ENCODE measurements around the gene SIRPG.

SIRPG gene

DNA sequence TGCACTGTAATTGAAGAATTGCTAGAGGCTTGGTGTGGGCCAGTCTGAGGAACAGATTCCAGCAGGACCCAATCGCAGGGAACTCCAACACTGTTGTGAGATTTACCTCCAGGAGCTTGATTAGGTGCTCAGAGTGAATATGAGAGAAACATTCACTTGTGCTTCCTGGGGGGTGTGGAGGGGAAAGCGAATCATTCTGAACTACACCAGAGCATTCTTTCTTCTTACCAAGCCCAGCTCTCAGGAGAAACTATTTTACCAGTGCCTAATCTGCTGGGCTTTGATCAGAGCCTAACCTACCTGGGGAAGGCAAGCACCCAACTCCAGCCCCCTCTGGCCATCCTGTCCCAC, 30.4 kb downstream of the SIRPG start:
- H3K9ac ChIP-seq (ENCODE audit: low read length in 5 of 5): no peak overlapping the region
- no peak overlapping the region for H3K4me3 ChIP-seq (ENCODE audit: low read depth in 1 of 5, low read length in 5 of 5)
- no peak overlapping the region for H3K27ac ChIP-seq (ENCODE audit: low read depth, low read length)
- H3K36me3 ChIP-seq (ENCODE audit: control insufficient read depth in 5 of 5, insufficient read depth in 5 of 5, low read length in 5 of 5): no peaks in the 10 kb centered on the region
- peaks cover 0 to 3% (median 0%) of the 10 kb centered on the region in 5 donors for H3K4me1 ChIP-seq (ENCODE audit: control insufficient read depth in 5 of 5, insufficient read depth in 5 of 5, low read length in 5 of 5)
- H3K27me3 ChIP-seq (ENCODE audit: control insufficient read depth in 5 of 5, insufficient read depth in 4 of 5, low read length in 5 of 5): no peaks in the 10 kb centered on the region
- no peaks in the 10 kb centered on the region for H3K9me3 ChIP-seq (ENCODE audit: control insufficient read depth in 5 of 5, low read length in 5 of 5)

DNA sequence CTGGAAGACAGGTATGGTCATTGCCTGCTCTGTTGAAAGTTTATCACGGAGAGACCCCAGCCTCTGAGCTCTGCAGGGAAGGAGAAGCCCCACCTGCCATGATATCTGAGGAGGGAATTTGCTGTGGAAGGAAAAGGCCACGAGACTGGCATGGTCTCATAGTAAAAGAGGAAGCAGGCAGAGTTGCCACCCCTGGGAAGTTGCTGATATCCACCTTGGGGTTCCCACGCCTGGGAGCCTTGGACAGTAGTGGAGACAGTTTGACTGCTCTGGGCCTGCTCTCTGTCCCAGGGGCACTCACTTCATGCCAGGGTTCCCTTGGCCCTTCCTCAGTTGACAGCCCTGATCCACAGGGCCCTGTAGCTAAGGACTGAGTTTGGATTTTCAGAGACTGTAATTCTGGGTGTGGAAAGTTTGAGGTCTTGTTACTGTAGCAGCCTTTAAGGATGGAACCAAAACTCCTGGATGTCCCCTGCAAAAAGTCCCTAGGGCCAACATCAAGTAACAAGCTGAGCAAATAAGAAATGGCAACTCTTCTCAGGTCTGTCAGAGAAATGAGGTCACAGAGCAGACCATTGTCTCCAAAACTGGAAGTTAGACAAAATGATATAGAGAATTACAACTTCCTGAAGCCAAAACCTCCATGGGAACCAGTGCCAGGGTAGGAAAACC, 30.9 kb downstream of the SIRPG start:
- no peaks in the 10 kb centered on the region for H3K36me3 ChIP-seq (ENCODE audit: control insufficient read depth in 5 of 5, insufficient read depth in 5 of 5, low read length in 5 of 5)
- no peaks in the 10 kb centered on the region for H3K9me3 ChIP-seq (ENCODE audit: control insufficient read depth in 5 of 5, low read length in 5 of 5)
- H3K27ac ChIP-seq (ENCODE audit: low read depth, low read length): no peak overlapping the region
- no peak overlapping the region for H3K9ac ChIP-seq (ENCODE audit: low read length in 5 of 5)
- peaks cover 0 to 3% (median 0%) of the 10 kb centered on the region in 5 donors for H3K4me1 ChIP-seq (ENCODE audit: control insufficient read depth in 5 of 5, insufficient read depth in 5 of 5, low read length in 5 of 5)
- H3K27me3 ChIP-seq (ENCODE audit: control insufficient read depth in 5 of 5, insufficient read depth in 4 of 5, low read length in 5 of 5): no peaks in the 10 kb centered on the region
- H3K4me3 ChIP-seq (ENCODE audit: low read depth in 1 of 5, low read length in 5 of 5): no peak overlapping the region

DNA sequence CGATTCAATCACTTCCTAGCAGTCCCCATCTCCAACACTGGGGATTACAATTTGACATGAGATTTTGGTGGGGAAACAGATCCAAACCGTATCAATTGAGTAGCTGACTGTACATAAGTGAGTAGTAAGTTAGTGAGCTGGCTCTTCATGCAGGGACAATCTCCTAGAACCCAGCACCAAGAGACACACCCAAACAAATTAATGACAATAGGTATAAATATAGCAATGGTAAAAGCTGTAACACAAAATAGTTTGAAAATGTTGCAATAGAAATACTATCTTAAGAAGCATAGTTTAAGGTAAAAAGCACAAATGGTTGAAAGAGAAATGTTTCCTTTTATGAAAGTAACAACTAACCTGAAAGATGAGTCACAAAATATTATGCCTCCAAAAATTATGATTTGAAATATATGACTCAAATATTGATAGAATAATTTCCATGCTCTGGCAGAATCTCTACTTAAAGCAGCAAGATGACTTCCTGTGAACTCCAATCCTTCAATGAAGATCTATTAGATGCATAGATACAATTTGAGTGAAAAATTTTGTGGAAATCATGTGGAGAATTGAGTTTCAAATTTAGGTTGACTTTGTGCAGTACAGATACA, 32.4 kb downstream of the SIRPG start:
- no peaks in the 10 kb centered on the region for H3K9me3 ChIP-seq (ENCODE audit: control insufficient read depth in 5 of 5, low read length in 5 of 5)
- H3K36me3 ChIP-seq (ENCODE audit: control insufficient read depth in 5 of 5, insufficient read depth in 5 of 5, low read length in 5 of 5): no peaks in the 10 kb centered on the region
- no peak overlapping the region for H3K4me3 ChIP-seq (ENCODE audit: low read depth in 1 of 5, low read length in 5 of 5)
- H3K9ac ChIP-seq (ENCODE audit: low read length in 5 of 5): no peak overlapping the region
- no peaks in the 10 kb centered on the region for H3K27me3 ChIP-seq (ENCODE audit: control insufficient read depth in 5 of 5, insufficient read depth in 4 of 5, low read length in 5 of 5)
- H3K4me1 ChIP-seq (ENCODE audit: control insufficient read depth in 5 of 5, insufficient read depth in 5 of 5, low read length in 5 of 5): peaks cover 0 to 6% (median 0%) of the 10 kb centered on the region in 5 donors
- no peak overlapping the region for H3K27ac ChIP-seq (ENCODE audit: low read depth, low read length)

DNA sequence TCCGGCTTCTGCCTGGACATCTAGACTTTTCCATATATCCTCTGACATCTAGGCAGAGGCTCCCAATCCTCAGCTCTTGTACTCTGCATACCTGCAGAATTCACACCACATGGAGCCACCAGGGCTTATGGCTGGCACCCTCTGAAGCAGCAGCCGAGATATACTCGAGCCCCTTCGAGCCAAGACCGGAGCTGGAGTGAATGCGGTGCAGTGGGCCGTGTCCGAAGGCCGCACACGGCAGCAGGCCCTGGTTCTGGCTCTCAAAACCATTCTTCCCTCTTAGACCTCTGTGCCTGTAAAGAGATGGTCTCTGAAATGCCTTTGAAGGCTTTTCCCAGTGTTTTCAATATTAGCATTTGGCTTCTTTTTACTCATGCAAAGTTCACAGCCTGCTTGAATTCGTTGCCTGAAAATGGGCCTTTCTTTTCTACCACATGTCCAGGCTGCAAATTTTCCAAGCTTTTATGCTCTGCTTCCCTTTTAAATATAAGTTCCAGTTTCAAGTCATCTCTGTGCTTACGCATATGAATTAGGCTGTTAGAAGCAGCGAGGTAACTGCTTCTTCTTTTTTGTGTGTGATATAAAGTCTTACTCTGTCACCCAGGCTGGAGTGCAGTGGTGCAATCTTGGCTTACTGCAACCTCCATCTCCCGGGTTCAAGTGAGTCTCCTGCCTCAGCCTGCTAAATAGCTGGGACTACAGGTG, 33.9 kb downstream of the SIRPG start:
- no peaks in the 10 kb centered on the region for H3K36me3 ChIP-seq (ENCODE audit: control insufficient read depth in 5 of 5, insufficient read depth in 5 of 5, low read length in 5 of 5)
- H3K4me3 ChIP-seq (ENCODE audit: low read depth in 1 of 5, low read length in 5 of 5): no peak overlapping the region
- peaks cover 0 to 13% (median 0%) of the 10 kb centered on the region in 5 donors for H3K4me1 ChIP-seq (ENCODE audit: control insufficient read depth in 5 of 5, insufficient read depth in 5 of 5, low read length in 5 of 5)
- H3K9me3 ChIP-seq (ENCODE audit: control insufficient read depth in 5 of 5, low read length in 5 of 5): peaks cover 0 to 8% (median 7%) of the 10 kb centered on the region in 5 donors
- no peak overlapping the region for H3K27ac ChIP-seq (ENCODE audit: low read depth, low read length)
- no peak overlapping the region for H3K9ac ChIP-seq (ENCODE audit: low read length in 5 of 5)
- H3K27me3 ChIP-seq (ENCODE audit: control insufficient read depth in 5 of 5, insufficient read depth in 4 of 5, low read length in 5 of 5): no peaks in the 10 kb centered on the region

DNA sequence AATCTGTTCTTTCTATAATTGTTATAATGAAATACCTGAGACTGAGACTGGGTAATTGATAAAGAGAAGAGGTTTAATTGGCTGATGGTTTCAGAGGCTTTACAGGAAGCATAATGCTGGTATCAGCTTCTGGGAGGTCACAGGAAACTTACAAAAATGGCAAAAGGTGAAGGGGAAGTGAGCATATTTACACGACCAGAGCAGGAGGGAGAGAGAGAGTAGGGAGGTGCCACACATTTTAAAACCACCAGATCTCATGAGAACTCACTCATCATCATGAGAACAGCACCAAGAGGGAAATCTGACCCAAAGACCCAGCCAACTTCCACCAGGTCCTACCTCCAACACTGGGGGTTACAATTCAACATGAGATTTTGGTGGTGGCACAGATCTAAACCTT, 35.1 kb downstream of the SIRPG start:
- H3K27ac ChIP-seq (ENCODE audit: low read depth, low read length): no peak overlapping the region
- no peaks in the 10 kb centered on the region for H3K36me3 ChIP-seq (ENCODE audit: control insufficient read depth in 5 of 5, insufficient read depth in 5 of 5, low read length in 5 of 5)
- peaks cover 0 to 13% (median under 1%) of the 10 kb centered on the region in 5 donors for H3K4me1 ChIP-seq (ENCODE audit: control insufficient read depth in 5 of 5, insufficient read depth in 5 of 5, low read length in 5 of 5)
- peaks cover 0 to 11% (median 8%) of the 10 kb centered on the region in 5 donors for H3K9me3 ChIP-seq (ENCODE audit: control insufficient read depth in 5 of 5, low read length in 5 of 5)
- H3K27me3 ChIP-seq (ENCODE audit: control insufficient read depth in 5 of 5, insufficient read depth in 4 of 5, low read length in 5 of 5): no peaks in the 10 kb centered on the region
- H3K9ac ChIP-seq (ENCODE audit: low read length in 5 of 5): no peak overlapping the region
- H3K4me3 ChIP-seq (ENCODE audit: low read depth in 1 of 5, low read length in 5 of 5): no peak overlapping the region

DNA sequence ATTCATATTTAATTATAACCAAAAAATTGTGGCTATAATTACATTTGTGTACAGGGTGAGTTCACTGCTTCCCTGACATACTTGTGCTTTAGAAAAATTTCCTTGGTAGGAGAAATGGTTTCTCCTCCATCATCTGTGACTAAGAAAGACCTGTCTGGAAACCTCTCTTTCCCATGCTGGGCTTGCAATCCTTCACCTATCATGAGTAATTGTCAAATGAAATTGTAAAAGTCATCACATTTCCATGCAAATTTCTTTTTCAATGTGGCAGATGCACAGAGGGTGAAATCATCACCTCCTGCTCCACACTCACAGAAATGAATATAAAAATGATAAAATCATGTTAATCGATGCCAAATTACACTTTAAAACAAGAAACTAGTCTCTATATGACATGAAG, 36.3 kb downstream of the SIRPG start:
- Histone ChIP-seq H3K4me3 (ENCODE audit: low read depth in 1 of 5, low read length in 5 of 5) (no peak overlapping the region), H3K27ac (ENCODE audit: low read depth, low read length) (no peak overlapping the region)

DNA sequence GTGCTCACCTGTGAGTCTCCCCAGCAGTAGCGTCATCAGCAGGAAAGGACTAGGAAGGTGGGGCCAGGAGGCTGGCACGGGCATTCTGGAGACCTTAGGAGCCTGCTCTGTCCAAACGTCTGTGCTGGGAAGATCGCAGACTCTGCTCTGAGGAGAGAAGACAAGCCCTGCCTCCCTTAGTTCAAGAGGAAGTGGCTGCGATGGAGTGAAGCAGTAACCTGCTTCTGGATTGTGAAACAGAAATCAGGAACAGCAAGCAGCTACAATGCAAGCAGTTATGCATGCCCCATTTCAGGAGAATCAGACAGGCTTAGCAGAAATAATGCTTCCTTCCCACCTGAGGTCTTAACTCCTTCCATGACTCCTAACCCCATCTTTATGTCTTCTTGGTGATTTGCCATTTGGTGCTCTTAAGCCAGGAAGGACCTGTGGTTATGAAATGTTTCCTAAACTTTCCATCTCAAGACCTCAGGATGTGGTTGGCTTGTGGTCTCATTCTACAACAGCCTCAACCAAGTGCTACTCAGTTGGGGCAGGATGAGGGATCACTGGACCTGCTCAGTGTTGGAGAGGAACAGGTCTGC, 37.6 kb downstream of the SIRPG start, which contains the start of gene SIRPB1:
Gene SIRPB1, minus strand, starts transcription at position 149 of the 584 bp plus-strand sequence. Its CDS starts 65 bp downstream, at position 84.
- no peak within 1 kb of the TSS for H3K27ac ChIP-seq (ENCODE audit: low read depth, low read length)
- no peak within 1 kb of the TSS for H3K9ac ChIP-seq (ENCODE audit: low read length in 5 of 5)
- no peaks in the 10 kb centered on the region for H3K36me3 ChIP-seq (ENCODE audit: control insufficient read depth in 5 of 5, insufficient read depth in 5 of 5, low read length in 5 of 5)
- peaks cover 0 to 11% (median 8%) of the 10 kb centered on the region in 5 donors for H3K9me3 ChIP-seq (ENCODE audit: control insufficient read depth in 5 of 5, low read length in 5 of 5)
- H3K4me1 ChIP-seq (ENCODE audit: control insufficient read depth in 5 of 5, insufficient read depth in 5 of 5, low read length in 5 of 5): peaks cover 0 to 11% (median 0%) of the 10 kb centered on the region in 5 donors
- H3K4me3 ChIP-seq (ENCODE audit: low read depth in 1 of 5, low read length in 5 of 5): no peak within 1 kb of the TSS
- H3K27me3 ChIP-seq (ENCODE audit: control insufficient read depth in 5 of 5, insufficient read depth in 4 of 5, low read length in 5 of 5): no peaks in the 10 kb centered on the region

More for the DNA sequence above, 36.3 kb downstream of the SIRPG start:
- H3K27me3 ChIP-seq (ENCODE audit: control insufficient read depth in 5 of 5, insufficient read depth in 4 of 5, low read length in 5 of 5): no peaks in the 10 kb centered on the region
- H3K9ac ChIP-seq (ENCODE audit: low read length in 5 of 5): no peak overlapping the region
- H3K4me1 ChIP-seq (ENCODE audit: control insufficient read depth in 5 of 5, insufficient read depth in 5 of 5, low read length in 5 of 5): peaks cover 0 to 11% (median 0%) of the 10 kb centered on the region in 5 donors
- H3K9me3 ChIP-seq (ENCODE audit: control insufficient read depth in 5 of 5, low read length in 5 of 5): peaks cover 0 to 11% (median 8%) of the 10 kb centered on the region in 5 donors
- H3K36me3 ChIP-seq (ENCODE audit: control insufficient read depth in 5 of 5, insufficient read depth in 5 of 5, low read length in 5 of 5): no peaks in the 10 kb centered on the region

DNA sequence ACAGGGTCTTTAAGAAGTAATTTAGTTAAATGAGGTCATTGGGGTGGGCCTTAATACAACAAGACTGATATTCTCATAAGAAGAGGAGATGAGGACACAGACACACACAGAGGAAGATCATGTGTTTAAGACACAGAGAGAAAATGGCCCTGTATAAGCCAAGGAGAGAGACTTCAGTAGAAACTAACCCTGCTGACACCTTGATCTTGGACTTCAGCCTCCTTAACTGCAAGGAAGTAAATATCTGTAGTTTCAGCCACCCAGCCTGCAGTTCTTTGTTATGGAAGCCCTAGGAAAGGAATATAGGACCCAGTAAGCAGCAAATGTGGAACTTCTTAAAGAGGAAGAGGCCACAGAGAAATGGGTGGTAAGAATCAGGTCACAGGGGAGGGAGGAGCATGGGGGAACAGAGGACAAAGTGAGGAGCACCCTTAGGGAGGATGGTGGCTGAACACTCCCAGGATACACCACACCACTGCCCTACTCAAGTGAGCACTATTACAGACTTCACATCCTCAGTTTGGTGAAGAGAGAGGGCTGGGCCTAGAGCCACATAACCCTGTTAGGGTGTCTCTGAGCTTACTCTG, 38.5 kb downstream of the SIRPG start:
- Histone ChIP-seq H3K9ac (ENCODE audit: low read length in 5 of 5) (no peak overlapping the region), H3K4me1 (ENCODE audit: control insufficient read depth in 5 of 5, insufficient read depth in 5 of 5, low read length in 5 of 5) (peaks cover 0 to 11% (median 0%) of the 10 kb centered on the region in 5 donors), H3K36me3 (ENCODE audit: control insufficient read depth in 5 of 5, insufficient read depth in 5 of 5, low read length in 5 of 5) (no peaks in the 10 kb centered on the region), H3K4me3 (ENCODE audit: low read depth in 1 of 5, low read length in 5 of 5) (no peak overlapping the region), H3K27me3 (ENCODE audit: control insufficient read depth in 5 of 5, insufficient read depth in 4 of 5, low read length in 5 of 5) (no peaks in the 10 kb centered on the region), H3K9me3 (ENCODE audit: control insufficient read depth in 5 of 5, low read length in 5 of 5) (peaks cover 0 to 11% (median 8%) of the 10 kb centered on the region in 5 donors), H3K27ac (ENCODE audit: low read depth, low read length) (no peak overlapping the region)

DNA sequence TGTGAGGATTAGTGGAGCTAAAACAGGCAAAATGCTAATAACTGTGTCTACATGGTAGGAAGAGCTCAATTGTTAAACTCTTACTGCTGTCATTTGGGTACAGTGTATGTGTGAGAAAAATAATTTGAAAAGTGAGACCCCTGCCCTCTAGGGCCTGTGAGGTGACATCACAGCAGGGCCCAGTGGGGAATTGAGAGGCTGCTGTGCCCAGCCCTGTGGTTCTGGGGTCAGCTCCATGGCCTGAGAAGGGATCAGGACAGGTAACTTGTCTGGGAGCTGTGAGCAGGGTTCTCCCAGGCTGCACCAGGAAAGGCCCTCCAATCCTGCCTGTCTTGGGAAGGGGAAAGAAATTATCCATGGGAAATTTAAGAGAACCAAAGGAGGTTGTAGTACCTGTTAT, 39.1 kb downstream of the SIRPG start:
- H3K4me3 ChIP-seq (ENCODE audit: low read depth in 1 of 5, low read length in 5 of 5): no peak overlapping the region
- H3K27ac ChIP-seq (ENCODE audit: low read depth, low read length): no peak overlapping the region
- peaks cover 0 to 11% (median 0%) of the 10 kb centered on the region in 5 donors for H3K4me1 ChIP-seq (ENCODE audit: control insufficient read depth in 5 of 5, insufficient read depth in 5 of 5, low read length in 5 of 5)

More for the DNA sequence above, 39.1 kb downstream of the SIRPG start:
- Histone ChIP-seq H3K9ac (ENCODE audit: low read length in 5 of 5) (no peak overlapping the region), H3K36me3 (ENCODE audit: control insufficient read depth in 5 of 5, insufficient read depth in 5 of 5, low read length in 5 of 5) (no peaks in the 10 kb centered on the region), H3K27me3 (ENCODE audit: control insufficient read depth in 5 of 5, insufficient read depth in 4 of 5, low read length in 5 of 5) (no peaks in the 10 kb centered on the region), H3K9me3 (ENCODE audit: control insufficient read depth in 5 of 5, low read length in 5 of 5) (peaks cover 0 to 11% (median 8%) of the 10 kb centered on the region in 5 donors)

Measured in subcutaneous abdominal adipose tissue (tissue), 5 donors.